ENCODE data around the gene CHN2. TPM values are rescaled to one million over a fixed set of nuclear protein-coding genes. Genes with fewer than 3 reads are reported as not detected.
A peak's percentile ranks its signal among the peaks of the same experiment; 100 is the strongest.

CHN2 gene
- total RNA-seq, 1 experiment from 2014 or later = 5.0 TPM

DNA sequence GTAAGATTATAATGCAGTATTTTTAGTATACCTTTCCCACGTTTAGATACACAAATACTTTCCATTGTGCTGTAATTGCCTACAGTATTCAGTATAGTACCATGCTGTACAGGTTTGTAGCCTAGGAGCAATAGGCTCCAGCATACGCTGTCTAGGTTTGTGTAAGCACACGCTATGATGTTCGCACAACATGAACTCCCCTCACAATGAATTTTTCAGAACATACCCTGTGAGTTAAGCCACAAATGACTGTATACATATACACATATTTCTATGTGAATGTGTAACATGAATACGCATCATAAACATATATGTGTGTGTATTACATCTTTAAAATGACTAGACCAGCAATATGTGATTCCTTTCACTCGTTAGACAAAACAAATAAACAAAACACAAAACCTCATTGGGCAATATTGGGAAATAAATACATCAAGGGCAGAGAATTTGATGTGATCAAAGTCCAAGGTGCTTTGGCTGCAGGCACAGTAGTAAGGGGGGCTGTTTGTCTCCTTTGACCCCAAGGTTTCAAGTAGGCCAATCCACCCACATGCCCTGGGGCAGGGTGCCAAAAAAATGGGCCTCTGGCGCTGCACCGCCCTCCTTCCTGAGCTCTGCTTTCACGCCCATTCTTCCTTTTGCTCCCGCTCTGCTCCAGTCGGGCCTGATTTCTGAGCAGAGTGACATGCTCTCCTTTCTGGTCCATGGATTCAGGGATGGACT lies 33.9 kb downstream of the CHN2 start:
- H3K27ac Mint-ChIP-seq = peak overlapping the region; percentile 10; the same call in 1 of the 2 replicates
- H3K27me3 Mint-ChIP-seq (ENCODE audit: low read depth) = no peaks in the 10 kb centered on the region
- H3K36me3 Mint-ChIP-seq = peaks cover 2% of the 10 kb centered on the region; the same call in 1 of the 2 replicates
- H3K9me3 Mint-ChIP-seq = peaks cover 3% of the 10 kb centered on the region; the same call in 1 of the 2 replicates
- H3K4me1 Mint-ChIP-seq = peaks cover 17% of the 10 kb centered on the region
- ATAC-seq (no peak), DNase-seq (ENCODE audit: low spot score) (no peak)
- CTCF ChIA-PET = interaction anchor here (0.5 to 2.9 kb wide), 6 partner anchors 12 to 180 kb away, joined by 3 to 8 read pairs (median 3); no protein-coding TSS in a partner anchor
- H3K4me3 Mint-ChIP-seq = no peak overlapping the region
- TF ChIP-seq GABPB1 (CRISPR knock-in tag; IDR thresholded peaks at IDR 0.05) (peak; percentile 69; the same call in 1 of the 2 replicates), ZNF416 (CRISPR knock-in tag; IDR thresholded peaks at IDR 0.05) (no peak)
- TF ChIP-seq, protein P1, sequence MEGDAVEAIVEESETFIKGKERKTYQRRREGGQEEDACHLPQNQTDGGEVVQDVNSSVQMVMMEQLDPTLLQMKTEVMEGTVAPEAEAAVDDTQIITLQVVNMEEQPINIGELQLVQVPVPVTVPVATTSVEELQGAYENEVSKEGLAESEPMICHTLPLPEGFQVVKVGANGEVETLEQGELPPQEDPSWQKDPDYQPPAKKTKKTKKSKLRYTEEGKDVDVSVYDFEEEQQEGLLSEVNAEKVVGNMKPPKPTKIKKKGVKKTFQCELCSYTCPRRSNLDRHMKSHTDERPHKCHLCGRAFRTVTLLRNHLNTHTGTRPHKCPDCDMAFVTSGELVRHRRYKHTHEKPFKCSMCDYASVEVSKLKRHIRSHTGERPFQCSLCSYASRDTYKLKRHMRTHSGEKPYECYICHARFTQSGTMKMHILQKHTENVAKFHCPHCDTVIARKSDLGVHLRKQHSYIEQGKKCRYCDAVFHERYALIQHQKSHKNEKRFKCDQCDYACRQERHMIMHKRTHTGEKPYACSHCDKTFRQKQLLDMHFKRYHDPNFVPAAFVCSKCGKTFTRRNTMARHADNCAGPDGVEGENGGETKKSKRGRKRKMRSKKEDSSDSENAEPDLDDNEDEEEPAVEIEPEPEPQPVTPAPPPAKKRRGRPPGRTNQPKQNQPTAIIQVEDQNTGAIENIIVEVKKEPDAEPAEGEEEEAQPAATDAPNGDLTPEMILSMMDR (IDR thresholded peaks at IDR 0.05) = no peak
- TF ChIP-seq, protein P2, sequence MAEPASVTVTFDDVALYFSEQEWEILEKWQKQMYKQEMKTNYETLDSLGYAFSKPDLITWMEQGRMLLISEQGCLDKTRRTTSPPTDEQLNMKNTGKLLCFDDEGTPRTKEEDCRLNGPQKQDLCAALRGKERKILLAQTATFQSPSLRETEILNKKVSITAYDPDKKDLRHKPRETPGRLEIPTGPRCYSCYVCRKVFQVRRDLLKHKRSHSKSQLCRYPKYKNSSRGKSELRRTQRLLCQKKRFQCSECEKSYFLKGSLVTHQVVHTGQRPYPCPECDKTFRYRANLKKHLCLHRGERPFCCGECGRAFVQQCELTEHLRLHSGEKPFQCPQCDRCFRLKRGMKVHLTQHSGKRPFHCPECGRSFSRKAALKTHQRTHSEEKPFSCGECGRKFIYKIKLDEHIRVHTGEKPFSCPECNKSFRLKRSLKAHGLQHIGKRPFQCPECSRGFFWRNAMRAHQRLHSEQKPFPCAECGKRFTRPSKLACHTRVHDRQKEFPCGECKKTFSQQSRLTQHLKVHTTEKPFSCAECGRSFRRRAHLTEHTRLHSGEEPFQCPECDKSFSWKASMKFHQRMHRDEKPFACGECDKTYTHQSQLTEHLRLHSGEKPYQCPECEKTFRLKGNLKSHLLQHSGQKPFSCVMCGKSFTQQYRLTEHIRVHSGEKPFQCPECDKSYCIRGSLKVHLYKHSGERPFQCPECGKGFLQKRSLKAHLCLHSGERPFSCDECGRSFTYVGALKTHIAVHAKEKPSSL (CRISPR knock-in tag; conservative IDR thresholded peaks at IDR 0.05) = no peak
- POLR2A ChIA-PET = no interaction called here

DNA sequence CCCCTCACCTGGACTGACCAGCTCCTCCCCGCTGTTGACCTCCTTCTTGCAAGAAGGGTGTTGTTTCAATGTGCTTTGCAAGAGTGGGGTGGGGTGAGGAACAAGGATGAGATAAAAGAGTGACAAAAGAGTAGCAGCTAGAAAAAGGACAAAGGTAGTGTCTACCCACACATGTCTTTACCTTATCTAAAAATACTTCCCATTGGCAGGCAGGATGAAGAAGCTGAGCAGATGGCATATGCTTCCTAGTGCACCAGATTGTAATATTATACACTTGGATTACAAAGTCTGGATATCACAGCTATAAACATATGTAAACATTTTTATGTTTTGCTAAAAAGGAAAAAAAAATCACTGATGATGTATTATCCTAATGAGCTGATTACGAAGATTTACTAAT lies 34.5 kb downstream of the CHN2 start:
- ChIA-PET CTCF (interaction anchor here (0.5 to 2.9 kb wide), 5 partner anchors 11 to 180 kb away, joined by 3 to 8 read pairs (median 3); no protein-coding TSS in a partner anchor), POLR2A (no interaction called here)
- Mint-ChIP-seq H3K27ac (peak overlapping the region; percentile 10; the same call in 1 of the 2 replicates), H3K4me1 (peaks cover 17% of the 10 kb centered on the region), H3K36me3 (peaks cover 3% of the 10 kb centered on the region; the same call in 1 of the 2 replicates), H3K9me3 (peaks cover 5% of the 10 kb centered on the region; the same call in 1 of the 2 replicates), H3K4me3 (no peak overlapping the region), H3K27me3 (ENCODE audit: low read depth) (no peaks in the 10 kb centered on the region)
- DNase-seq (ENCODE audit: low spot score) = no peak
- TF ChIP-seq TP53 (CRISPR knock-in tag; IDR thresholded peaks at IDR 0.05) (no peak), ZNF263 (CRISPR knock-in tag; IDR thresholded peaks at IDR 0.05; ENCODE audit: low read depth) (no peak), FOXK1 (CRISPR knock-in tag; IDR thresholded peaks at IDR 0.05) (no peak), NFYB (CRISPR knock-in tag; conservative IDR thresholded peaks at IDR 0.05; ENCODE audit: low read depth) (no peak), KAT7 (CRISPR knock-in tag; IDR thresholded peaks at IDR 0.05; ENCODE audit: borderline replicate concordance) (no peak), JAZF1 (CRISPR knock-in tag; IDR thresholded peaks at IDR 0.05) (no peak), NR2C2 (CRISPR knock-in tag; IDR thresholded peaks at IDR 0.05) (no peak), EMX1 (CRISPR knock-in tag; IDR thresholded peaks at IDR 0.05) (no peak), SMAD3 (CRISPR knock-in tag; IDR thresholded peaks at IDR 0.05; ENCODE audit: borderline replicate concordance) (no peak), PRRX2 (CRISPR knock-in tag; IDR thresholded peaks at IDR 0.05) (no peak), GABPB1 (CRISPR knock-in tag; IDR thresholded peaks at IDR 0.05) (no peak), ZNF396 (CRISPR knock-in tag; IDR thresholded peaks at IDR 0.05; ENCODE audit: borderline replicate concordance) (no peak), ZNF219 (CRISPR knock-in tag; IDR thresholded peaks at IDR 0.05; ENCODE audit: borderline replicate concordance) (no peak)
- TF ChIP-seq, protein P3, sequence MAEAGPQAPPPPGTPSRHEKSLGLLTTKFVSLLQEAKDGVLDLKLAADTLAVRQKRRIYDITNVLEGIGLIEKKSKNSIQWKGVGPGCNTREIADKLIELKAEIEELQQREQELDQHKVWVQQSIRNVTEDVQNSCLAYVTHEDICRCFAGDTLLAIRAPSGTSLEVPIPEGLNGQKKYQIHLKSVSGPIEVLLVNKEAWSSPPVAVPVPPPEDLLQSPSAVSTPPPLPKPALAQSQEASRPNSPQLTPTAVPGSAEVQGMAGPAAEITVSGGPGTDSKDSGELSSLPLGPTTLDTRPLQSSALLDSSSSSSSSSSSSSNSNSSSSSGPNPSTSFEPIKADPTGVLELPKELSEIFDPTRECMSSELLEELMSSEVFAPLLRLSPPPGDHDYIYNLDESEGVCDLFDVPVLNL (CRISPR knock-in tag; IDR thresholded peaks at IDR 0.05; ENCODE audit: borderline replicate concordance, low read depth) = no peak
- TF ChIP-seq, protein P4, sequence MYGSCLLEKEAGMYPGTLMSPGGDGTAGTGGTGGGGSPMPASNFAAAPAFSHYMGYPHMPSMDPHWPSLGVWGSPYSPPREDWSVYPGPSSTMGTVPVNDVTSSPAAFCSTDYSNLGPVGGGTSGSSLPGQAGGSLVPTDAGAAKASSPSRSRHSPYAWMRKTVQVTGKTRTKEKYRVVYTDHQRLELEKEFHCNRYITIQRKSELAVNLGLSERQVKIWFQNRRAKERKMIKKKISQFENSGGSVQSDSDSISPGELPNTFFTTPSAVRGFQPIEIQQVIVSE (CRISPR knock-in tag; IDR thresholded peaks at IDR 0.05; ENCODE audit: borderline replicate concordance) = no peak
- TF ChIP-seq, protein P5, sequence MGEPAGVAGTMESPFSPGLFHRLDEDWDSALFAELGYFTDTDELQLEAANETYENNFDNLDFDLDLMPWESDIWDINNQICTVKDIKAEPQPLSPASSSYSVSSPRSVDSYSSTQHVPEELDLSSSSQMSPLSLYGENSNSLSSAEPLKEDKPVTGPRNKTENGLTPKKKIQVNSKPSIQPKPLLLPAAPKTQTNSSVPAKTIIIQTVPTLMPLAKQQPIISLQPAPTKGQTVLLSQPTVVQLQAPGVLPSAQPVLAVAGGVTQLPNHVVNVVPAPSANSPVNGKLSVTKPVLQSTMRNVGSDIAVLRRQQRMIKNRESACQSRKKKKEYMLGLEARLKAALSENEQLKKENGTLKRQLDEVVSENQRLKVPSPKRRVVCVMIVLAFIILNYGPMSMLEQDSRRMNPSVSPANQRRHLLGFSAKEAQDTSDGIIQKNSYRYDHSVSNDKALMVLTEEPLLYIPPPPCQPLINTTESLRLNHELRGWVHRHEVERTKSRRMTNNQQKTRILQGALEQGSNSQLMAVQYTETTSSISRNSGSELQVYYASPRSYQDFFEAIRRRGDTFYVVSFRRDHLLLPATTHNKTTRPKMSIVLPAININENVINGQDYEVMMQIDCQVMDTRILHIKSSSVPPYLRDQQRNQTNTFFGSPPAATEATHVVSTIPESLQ (CRISPR knock-in tag; IDR thresholded peaks at IDR 0.05) = no peak
- TF ChIP-seq, protein P6, sequence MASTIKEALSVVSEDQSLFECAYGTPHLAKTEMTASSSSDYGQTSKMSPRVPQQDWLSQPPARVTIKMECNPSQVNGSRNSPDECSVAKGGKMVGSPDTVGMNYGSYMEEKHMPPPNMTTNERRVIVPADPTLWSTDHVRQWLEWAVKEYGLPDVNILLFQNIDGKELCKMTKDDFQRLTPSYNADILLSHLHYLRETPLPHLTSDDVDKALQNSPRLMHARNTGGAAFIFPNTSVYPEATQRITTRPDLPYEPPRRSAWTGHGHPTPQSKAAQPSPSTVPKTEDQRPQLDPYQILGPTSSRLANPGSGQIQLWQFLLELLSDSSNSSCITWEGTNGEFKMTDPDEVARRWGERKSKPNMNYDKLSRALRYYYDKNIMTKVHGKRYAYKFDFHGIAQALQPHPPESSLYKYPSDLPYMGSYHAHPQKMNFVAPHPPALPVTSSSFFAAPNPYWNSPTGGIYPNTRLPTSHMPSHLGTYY (CRISPR knock-in tag; IDR thresholded peaks at IDR 0.05) = no peak
- ATAC-seq = no peak

Measured in WTC11 (cell line).